Neural crest cell (in vitro differentiated cells): ENCODE measurements around the gene PLCH2. TPM values are rescaled to one million over a fixed set of nuclear protein-coding genes. Genes with fewer than 3 reads are reported as not detected.

Experiments used
- DNase-seq: peaks from one replicate; pipeline ENCODE4 v3.0.0; 2021; ENCODE audit warnings: low read depth, mixed read lengths, low spot score
- H3K27ac Mint-ChIP-seq: one replicate; pipeline ENCODE4 v1.8.0; 2021; ENCODE audit warnings: mild to moderate bottlenecking, mixed read lengths; ENCODE audit not compliant: unreplicated experiment
- H3K27me3 Mint-ChIP-seq: 2 replicates; pipeline ENCODE4 v1.8.0; 2021; ENCODE audit warnings: low read depth, mild to moderate bottlenecking, mixed read lengths
- H3K36me3 Mint-ChIP-seq: 2 replicates; pipeline ENCODE4 v1.8.0; 2021; ENCODE audit warnings: low read depth, mild to moderate bottlenecking, mixed read lengths
- H3K4me1 Mint-ChIP-seq: 2 replicates; pipeline ENCODE4 v1.8.0; 2021; ENCODE audit warnings: mixed read lengths
- H3K4me3 Mint-ChIP-seq: one replicate; pipeline ENCODE4 v1.8.0; 2021; ENCODE audit warnings: mild to moderate bottlenecking, mixed read lengths
- H3K9me3 Mint-ChIP-seq: 2 replicates; pipeline ENCODE4 v1.8.0; 2021; ENCODE audit warnings: mixed read lengths
- CTCF ChIP-seq: fragments of 200-600 bp; sonication (generic); conservative IDR thresholded peaks from 2 replicates; pipeline ENCODE4 v1.5.0; 2021; ENCODE audit warnings: antibody characterized with exemption, mild to moderate bottlenecking
- total RNA-seq: library from RNA; stranded (reverse); gene quantifications from 2 replicates; pipeline ENCODE4 v1.2.1, GENCODE V29; 2021

PLCH2 gene
- total RNA-seq, 1 donor from 2014 or later: 0.37 TPM

GRCh38 chr1:2446394-2446793 lies 29.7 kb upstream of the PLCH2 start:
- Mint-ChIP-seq H3K36me3 (no peaks in the 10 kb centered on the region), H3K27ac (no peak overlapping the region), H3K4me3 (no peak overlapping the region), H3K4me1 (peaks cover 10% of the 10 kb centered on the region), H3K27me3 (peaks cover 30% of the 10 kb centered on the region), H3K9me3 (no peaks in the 10 kb centered on the region)
- peak; percentile 49 for DNase-seq
- no peak for TF ChIP-seq CTCF

GRCh38 chr1:2446861-2447260 lies 29.2 kb upstream of the PLCH2 start:
- peak overlapping the region; percentile 75 for H3K27ac Mint-ChIP-seq
- no peak for DNase-seq
- H3K36me3 Mint-ChIP-seq: no peaks in the 10 kb centered on the region
- peaks cover 10% of the 10 kb centered on the region for H3K4me1 Mint-ChIP-seq
- H3K4me3 Mint-ChIP-seq: no peak overlapping the region
- no peaks in the 10 kb centered on the region for H3K9me3 Mint-ChIP-seq
- TF ChIP-seq CTCF: no peak
- peaks cover 28% of the 10 kb centered on the region for H3K27me3 Mint-ChIP-seq

DNA sequence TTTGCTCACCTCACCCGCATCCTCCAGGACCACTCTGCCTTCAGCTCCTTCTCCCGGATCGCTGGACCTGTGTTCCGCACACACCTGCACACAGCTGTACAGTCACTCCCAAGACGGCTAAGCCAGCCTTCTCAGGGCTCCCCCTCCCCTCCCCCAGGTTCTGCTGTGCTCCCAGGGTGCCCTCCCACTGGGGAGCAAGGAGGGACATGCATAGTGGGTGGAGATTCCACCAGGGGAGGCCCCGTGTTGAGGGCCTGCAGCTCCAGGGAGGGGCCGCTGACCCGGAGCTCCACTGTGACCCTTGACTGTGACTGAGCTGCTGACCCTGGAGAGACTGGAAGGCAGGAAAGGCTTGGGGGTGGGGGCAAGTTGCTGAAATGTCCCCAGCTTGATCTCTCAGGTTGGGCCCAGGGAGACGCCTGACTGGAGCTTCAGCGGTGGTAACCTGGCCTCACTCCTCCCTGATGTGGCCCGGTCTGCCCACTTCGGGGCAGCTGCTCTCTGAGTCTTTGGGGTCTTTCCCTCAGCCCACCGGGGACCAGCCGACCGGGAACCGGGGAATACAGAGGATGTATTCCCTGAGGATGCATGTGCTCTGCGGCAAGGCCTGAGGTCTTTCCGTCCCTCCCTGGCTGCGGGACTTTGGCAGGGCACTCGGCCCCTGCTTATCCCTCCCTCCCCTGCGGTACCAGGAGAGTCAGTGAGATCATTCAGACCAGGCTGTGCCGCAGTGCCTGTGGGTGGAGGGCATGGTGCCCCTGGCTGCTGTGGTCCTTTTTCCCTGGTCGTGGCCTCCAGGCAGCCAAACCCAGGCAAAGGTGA lies 28.6 kb upstream of the PLCH2 start:
- H3K9me3 Mint-ChIP-seq: no peaks in the 10 kb centered on the region
- TF ChIP-seq CTCF: no peak
- no peak for DNase-seq
- peaks cover 10% of the 10 kb centered on the region for H3K4me1 Mint-ChIP-seq
- H3K27me3 Mint-ChIP-seq: peaks cover 22% of the 10 kb centered on the region
- H3K4me3 Mint-ChIP-seq: peak overlapping the region; percentile 9
- H3K36me3 Mint-ChIP-seq: no peaks in the 10 kb centered on the region
- H3K27ac Mint-ChIP-seq: peak overlapping the region; percentile 27

- no peak for TF ChIP-seq CTCF
- peak overlapping the region; percentile 49 for H3K4me3 Mint-ChIP-seq
- H3K27ac Mint-ChIP-seq: peak overlapping the region; percentile 96
Observed at GRCh38 chr1:2448098-2448445, 28.0 kb upstream of the PLCH2 start.

GRCh38 chr1:2449636-2450454 lies 26.2 kb upstream of the PLCH2 start:
- H3K9me3 Mint-ChIP-seq: no peaks in the 10 kb centered on the region
- H3K27me3 Mint-ChIP-seq: peaks cover 6% of the 10 kb centered on the region
- no peak overlapping the region for H3K4me3 Mint-ChIP-seq
- H3K4me1 Mint-ChIP-seq: peaks cover 10% of the 10 kb centered on the region
- H3K36me3 Mint-ChIP-seq: no peaks in the 10 kb centered on the region
- no peak for DNase-seq
- no peak for TF ChIP-seq CTCF
- no peak overlapping the region for H3K27ac Mint-ChIP-seq

More at GRCh38 chr1:2448098-2448445, 28.0 kb upstream of the PLCH2 start:
- H3K4me1 Mint-ChIP-seq: peaks cover 10% of the 10 kb centered on the region
- H3K36me3 Mint-ChIP-seq: no peaks in the 10 kb centered on the region
- DNase-seq: no peak
- H3K9me3 Mint-ChIP-seq: no peaks in the 10 kb centered on the region
- peaks cover 16% of the 10 kb centered on the region for H3K27me3 Mint-ChIP-seq
